Parathyroid adenoma (tissue), 2 donors: ENCODE measurements around the gene AGBL4.

Experiments
- H2AFZ ChIP-seq: fragments of 300-600 bp; sonication (generic); one replicate; pipeline ENCODE4 v1.7.0; 2017; ENCODE audit warnings: antibody characterized with exemption, mild to moderate bottlenecking
- H3K27ac ChIP-seq: fragments of 300-600 bp; sonication (generic); one replicate; pipeline ENCODE4 v1.7.0; 2017
- H3K27me3 ChIP-seq: fragments of 300-600 bp; sonication (generic); one replicate; pipeline ENCODE4 v1.7.0; 2017; ENCODE audit warnings: low read length; ENCODE audit not compliant: control insufficient read depth, insufficient read depth
- H3K36me3 ChIP-seq: fragments of 300-600 bp; sonication (generic); one replicate; pipeline ENCODE4 v1.7.0; 2017; ENCODE audit warnings: low read length; ENCODE audit not compliant: control insufficient read depth, insufficient read depth
- H3K4me1 ChIP-seq: fragments of 300-600 bp; sonication (generic); one replicate; pipeline ENCODE4 v1.7.0; 2017; ENCODE audit warnings: control low read depth
- H3K4me2 ChIP-seq: fragments of 300-600 bp; sonication (generic); one replicate; pipeline ENCODE4 v1.7.0; 2017; ENCODE audit warnings: low read length
- H3K4me3 ChIP-seq: fragments of 300-600 bp; sonication (generic); one replicate; pipeline ENCODE4 v1.7.0; 2017; ENCODE audit warnings: low read depth, low read length
- H3K79me2 ChIP-seq: fragments of 300-600 bp; sonication (generic); one replicate; pipeline ENCODE4 v1.7.0; 2017; ENCODE audit warnings: control low read depth
- H3K9ac ChIP-seq: fragments of 300-600 bp; sonication (generic); one replicate; pipeline ENCODE4 v1.7.0; 2017; ENCODE audit warnings: mild to moderate bottlenecking
- H3K9me3 ChIP-seq: fragments of 300-600 bp; sonication (generic); one replicate; pipeline ENCODE4 v1.7.0; 2017; ENCODE audit warnings: low read length; ENCODE audit not compliant: control insufficient read depth
- CTCF ChIP-seq: fragments of 300-600 bp; sonication (generic); IDR thresholded peaks from one replicate; pipeline ENCODE4 v1.7.0; 2017; ENCODE audit warnings: antibody characterized with exemption, mild to moderate bottlenecking
- donor health status: primary hyperparathyroidism.

AGBL4 gene

GRCh38 chr1:48864913-48865312, 1158.8 kb downstream of the AGBL4 start:
- Histone ChIP-seq H3K9me3 (no peaks in the 10 kb centered on the region), H3K27me3 (no peaks in the 10 kb centered on the region), H2AFZ (no peak overlapping the region), H3K4me1 (no peaks in the 10 kb centered on the region), H3K4me2 (no peak overlapping the region), H3K36me3 (no peaks in the 10 kb centered on the region), H3K79me2 (no peaks in the 10 kb centered on the region), H3K27ac (no peak overlapping the region), H3K4me3 (no peak overlapping the region), H3K9ac (no peak overlapping the region)
- no peak for TF ChIP-seq CTCF

GRCh38 chr1:48859456-48859855, 1164.3 kb downstream of the AGBL4 start:
- no peak overlapping the region for H3K27ac ChIP-seq
- no peaks in the 10 kb centered on the region for H3K27me3 ChIP-seq
- H3K9ac ChIP-seq, result no peak overlapping the region
- H3K4me1 ChIP-seq, result no peaks in the 10 kb centered on the region
- no peak overlapping the region for H2AFZ ChIP-seq
- no peaks in the 10 kb centered on the region for H3K36me3 ChIP-seq
- no peak overlapping the region for H3K4me3 ChIP-seq
- no peak overlapping the region for H3K4me2 ChIP-seq
- H3K9me3 ChIP-seq, result no peaks in the 10 kb centered on the region
- no peak for TF ChIP-seq CTCF
- no peaks in the 10 kb centered on the region for H3K79me2 ChIP-seq

GRCh38 chr1:48858200-48858920, 1165.4 kb downstream of the AGBL4 start:
- H2AFZ ChIP-seq, result no peak overlapping the region
- no peak overlapping the region for H3K4me3 ChIP-seq
- no peak overlapping the region for H3K27ac ChIP-seq
- H3K9ac ChIP-seq, result no peak overlapping the region
- H3K9me3 ChIP-seq, result no peaks in the 10 kb centered on the region
- no peak for TF ChIP-seq CTCF
- no peaks in the 10 kb centered on the region for H3K27me3 ChIP-seq
- H3K36me3 ChIP-seq, result no peaks in the 10 kb centered on the region
- H3K4me1 ChIP-seq, result no peaks in the 10 kb centered on the region
- H3K4me2 ChIP-seq, result no peak overlapping the region
- H3K79me2 ChIP-seq, result no peaks in the 10 kb centered on the region

GRCh38 chr1:48853006-48853405, 1170.7 kb downstream of the AGBL4 start:
- Histone ChIP-seq H2AFZ (no peak overlapping the region), H3K4me2 (no peak overlapping the region), H3K4me1 (no peaks in the 10 kb centered on the region), H3K27me3 (no peaks in the 10 kb centered on the region), H3K9ac (no peak overlapping the region), H3K79me2 (no peaks in the 10 kb centered on the region), H3K36me3 (no peaks in the 10 kb centered on the region), H3K27ac (no peak overlapping the region), H3K9me3 (no peaks in the 10 kb centered on the region), H3K4me3 (no peak overlapping the region)
- no peak for TF ChIP-seq CTCF

- no peaks in the 10 kb centered on the region for H3K4me1 ChIP-seq
- no peak overlapping the region for H2AFZ ChIP-seq
- TF ChIP-seq CTCF, result no peak
- H3K9ac ChIP-seq, result no peak overlapping the region
- no peak overlapping the region for H3K27ac ChIP-seq
- no peaks in the 10 kb centered on the region for H3K79me2 ChIP-seq
- no peaks in the 10 kb centered on the region for H3K9me3 ChIP-seq
- H3K4me2 ChIP-seq, result no peak overlapping the region
- no peak overlapping the region for H3K4me3 ChIP-seq
- no peaks in the 10 kb centered on the region for H3K36me3 ChIP-seq
- H3K27me3 ChIP-seq, result no peaks in the 10 kb centered on the region
Observed at GRCh38 chr1:48851638-48852037, 1172.1 kb downstream of the AGBL4 start.
